Parathyroid adenoma (tissue), 2 donors: Measurements from ENCODE around the gene SCN5A.

Experiments
- H2AFZ ChIP-seq: fragments of 300-600 bp; sonication (generic); one replicate; pipeline ENCODE4 v1.7.0; 2017; ENCODE audit warnings: antibody characterized with exemption, mild to moderate bottlenecking
- H3K27ac ChIP-seq: fragments of 300-600 bp; sonication (generic); one replicate; pipeline ENCODE4 v1.7.0; 2017
- H3K27me3 ChIP-seq: fragments of 300-600 bp; sonication (generic); one replicate; pipeline ENCODE4 v1.7.0; 2017; ENCODE audit warnings: low read length; ENCODE audit not compliant: control insufficient read depth, insufficient read depth
- H3K36me3 ChIP-seq: fragments of 300-600 bp; sonication (generic); one replicate; pipeline ENCODE4 v1.7.0; 2017; ENCODE audit warnings: low read length; ENCODE audit not compliant: control insufficient read depth, insufficient read depth
- H3K4me1 ChIP-seq: fragments of 300-600 bp; sonication (generic); one replicate; pipeline ENCODE4 v1.7.0; 2017; ENCODE audit warnings: control low read depth
- H3K4me2 ChIP-seq: fragments of 300-600 bp; sonication (generic); one replicate; pipeline ENCODE4 v1.7.0; 2017; ENCODE audit warnings: low read length
- H3K4me3 ChIP-seq: fragments of 300-600 bp; sonication (generic); one replicate; pipeline ENCODE4 v1.7.0; 2017; ENCODE audit warnings: low read depth, low read length
- H3K79me2 ChIP-seq: fragments of 300-600 bp; sonication (generic); one replicate; pipeline ENCODE4 v1.7.0; 2017; ENCODE audit warnings: control low read depth
- H3K9ac ChIP-seq: fragments of 300-600 bp; sonication (generic); one replicate; pipeline ENCODE4 v1.7.0; 2017; ENCODE audit warnings: mild to moderate bottlenecking
- H3K9me3 ChIP-seq: fragments of 300-600 bp; sonication (generic); one replicate; pipeline ENCODE4 v1.7.0; 2017; ENCODE audit warnings: low read length; ENCODE audit not compliant: control insufficient read depth
- TF ChIP-seq, protein P1 (sequence below): fragments of 300-600 bp; sonication (generic); IDR thresholded peaks from one replicate; pipeline ENCODE4 v1.7.0; 2017; ENCODE audit warnings: antibody characterized with exemption, mild to moderate bottlenecking
- donor health status: primary hyperparathyroidism.

The SCN5A gene

DNA sequence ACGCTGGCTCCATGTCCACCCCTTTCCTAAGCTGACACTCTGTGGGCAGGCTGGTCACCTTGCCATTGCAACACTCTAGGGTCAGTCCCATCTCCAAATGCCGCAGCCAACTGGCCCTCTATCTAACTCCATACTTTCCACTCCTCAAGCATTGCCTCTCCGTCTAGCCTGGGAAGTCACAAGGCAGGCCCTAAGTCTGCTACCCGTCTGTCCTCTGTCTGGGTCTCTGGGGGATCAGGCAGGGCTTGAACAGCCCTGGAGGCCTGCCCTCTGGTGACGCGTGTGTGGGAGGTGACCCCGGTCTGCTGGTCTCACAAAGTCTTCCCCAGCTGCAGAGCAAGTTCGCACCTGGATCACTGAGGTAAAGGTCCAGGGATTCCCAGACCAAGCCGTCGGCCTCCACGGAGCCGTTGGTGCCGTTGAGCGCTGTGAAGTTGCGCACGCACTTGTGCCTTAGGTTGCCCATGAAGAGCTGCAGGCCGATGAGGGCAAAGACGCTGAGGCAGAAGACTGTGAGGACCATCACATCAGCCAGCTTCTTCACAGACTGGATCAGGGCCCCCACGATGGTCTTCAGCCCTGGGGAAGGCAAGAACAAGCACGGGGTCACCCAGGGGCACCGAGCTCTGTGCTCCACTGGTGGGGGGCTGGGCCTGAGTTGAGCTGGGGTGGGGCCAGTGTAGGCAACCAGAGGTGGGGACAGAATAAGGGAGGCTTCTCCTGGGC, 39.9 kb downstream of the SCN5A start:
- Histone ChIP-seq H3K4me1 (no peaks in the 10 kb centered on the region), H3K27ac (no peak overlapping the region), H3K9me3 (no peaks in the 10 kb centered on the region), H3K9ac (no peak overlapping the region), H3K4me2 (no peak overlapping the region), H3K79me2 (no peaks in the 10 kb centered on the region), H3K36me3 (no peaks in the 10 kb centered on the region), H2AFZ (no peak overlapping the region), H3K4me3 (no peak overlapping the region), H3K27me3 (no peaks in the 10 kb centered on the region)
- TF ChIP-seq, protein P1, sequence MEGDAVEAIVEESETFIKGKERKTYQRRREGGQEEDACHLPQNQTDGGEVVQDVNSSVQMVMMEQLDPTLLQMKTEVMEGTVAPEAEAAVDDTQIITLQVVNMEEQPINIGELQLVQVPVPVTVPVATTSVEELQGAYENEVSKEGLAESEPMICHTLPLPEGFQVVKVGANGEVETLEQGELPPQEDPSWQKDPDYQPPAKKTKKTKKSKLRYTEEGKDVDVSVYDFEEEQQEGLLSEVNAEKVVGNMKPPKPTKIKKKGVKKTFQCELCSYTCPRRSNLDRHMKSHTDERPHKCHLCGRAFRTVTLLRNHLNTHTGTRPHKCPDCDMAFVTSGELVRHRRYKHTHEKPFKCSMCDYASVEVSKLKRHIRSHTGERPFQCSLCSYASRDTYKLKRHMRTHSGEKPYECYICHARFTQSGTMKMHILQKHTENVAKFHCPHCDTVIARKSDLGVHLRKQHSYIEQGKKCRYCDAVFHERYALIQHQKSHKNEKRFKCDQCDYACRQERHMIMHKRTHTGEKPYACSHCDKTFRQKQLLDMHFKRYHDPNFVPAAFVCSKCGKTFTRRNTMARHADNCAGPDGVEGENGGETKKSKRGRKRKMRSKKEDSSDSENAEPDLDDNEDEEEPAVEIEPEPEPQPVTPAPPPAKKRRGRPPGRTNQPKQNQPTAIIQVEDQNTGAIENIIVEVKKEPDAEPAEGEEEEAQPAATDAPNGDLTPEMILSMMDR = no peak

- TF ChIP-seq, protein P1 = no peak
- H3K4me1 ChIP-seq = no peaks in the 10 kb centered on the region
- no peak overlapping the region for H2AFZ ChIP-seq
- H3K4me2 ChIP-seq = no peak overlapping the region
- H3K36me3 ChIP-seq = no peaks in the 10 kb centered on the region
- H3K27ac ChIP-seq = no peak overlapping the region
- H3K27me3 ChIP-seq = no peaks in the 10 kb centered on the region
- H3K9me3 ChIP-seq = no peaks in the 10 kb centered on the region
- no peak overlapping the region for H3K4me3 ChIP-seq
- no peaks in the 10 kb centered on the region for H3K79me2 ChIP-seq
- no peak overlapping the region for H3K9ac ChIP-seq
These were observed 40.5 kb downstream of the SCN5A start for GRCh38 chr3:38608961-38609360.

GRCh38 chr3:38608086-38608775, 41.3 kb downstream of the SCN5A start:
- Histone ChIP-seq H3K36me3 (no peaks in the 10 kb centered on the region), H3K9me3 (no peaks in the 10 kb centered on the region), H3K27ac (no peak overlapping the region), H2AFZ (no peak overlapping the region), H3K4me3 (no peak overlapping the region), H3K79me2 (no peaks in the 10 kb centered on the region), H3K27me3 (no peaks in the 10 kb centered on the region), H3K9ac (no peak overlapping the region), H3K4me1 (no peaks in the 10 kb centered on the region), H3K4me2 (no peak overlapping the region)
- TF ChIP-seq, protein P1 = no peak

DNA sequence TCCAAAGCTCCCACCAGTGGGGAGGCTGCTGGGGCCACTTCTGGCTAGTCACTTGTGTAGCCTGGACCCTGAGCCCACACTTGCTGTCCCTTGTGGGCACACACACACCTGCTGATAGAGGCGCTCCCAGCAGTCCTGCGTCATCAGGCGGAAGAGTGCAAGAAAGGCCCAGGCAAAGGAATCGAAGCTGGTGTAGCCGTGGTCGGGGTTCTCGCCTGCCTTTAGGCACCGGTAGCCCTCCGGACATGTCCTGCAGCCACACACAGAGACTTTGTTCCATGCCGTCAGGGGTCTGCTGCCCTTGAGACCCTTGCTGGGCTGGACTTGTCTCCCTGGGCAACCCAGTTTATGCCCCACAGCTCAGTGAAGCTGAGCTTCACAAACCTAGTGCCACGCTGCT, 42.9 kb downstream of the SCN5A start:
- Histone ChIP-seq H3K4me3 (no peak overlapping the region), H3K4me1 (no peaks in the 10 kb centered on the region), H3K36me3 (no peaks in the 10 kb centered on the region), H3K27me3 (no peaks in the 10 kb centered on the region), H3K9me3 (no peaks in the 10 kb centered on the region), H3K27ac (no peak overlapping the region), H3K9ac (no peak overlapping the region), H3K79me2 (no peaks in the 10 kb centered on the region), H3K4me2 (no peak overlapping the region), H2AFZ (no peak overlapping the region)
- TF ChIP-seq, protein P1 = no peak
